HG02763 (cell line): Measurements from ENCODE around the gene OR10H2.
"Not testable (repeated sequence)": the region's sequence is repeated elsewhere in the genome, so short reads cannot be mapped to it uniquely, and the experiment has no call there.

Experiments used
- ATAC-seq: cut with Tn5 transposase; IDR thresholded peaks from one replicate; pipeline ENCODE4 v1.9.1; 2021; ENCODE audit warnings: mild to moderate bottlenecking, moderate library complexity; ENCODE audit not compliant: unreplicated experiment

The OR10H2 gene, protein sequence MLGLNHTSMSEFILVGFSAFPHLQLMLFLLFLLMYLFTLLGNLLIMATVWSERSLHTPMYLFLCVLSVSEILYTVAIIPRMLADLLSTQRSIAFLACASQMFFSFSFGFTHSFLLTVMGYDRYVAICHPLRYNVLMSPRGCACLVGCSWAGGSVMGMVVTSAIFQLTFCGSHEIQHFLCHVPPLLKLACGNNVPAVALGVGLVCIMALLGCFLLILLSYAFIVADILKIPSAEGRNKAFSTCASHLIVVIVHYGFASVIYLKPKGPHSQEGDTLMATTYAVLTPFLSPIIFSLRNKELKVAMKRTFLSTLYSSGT

DNA sequence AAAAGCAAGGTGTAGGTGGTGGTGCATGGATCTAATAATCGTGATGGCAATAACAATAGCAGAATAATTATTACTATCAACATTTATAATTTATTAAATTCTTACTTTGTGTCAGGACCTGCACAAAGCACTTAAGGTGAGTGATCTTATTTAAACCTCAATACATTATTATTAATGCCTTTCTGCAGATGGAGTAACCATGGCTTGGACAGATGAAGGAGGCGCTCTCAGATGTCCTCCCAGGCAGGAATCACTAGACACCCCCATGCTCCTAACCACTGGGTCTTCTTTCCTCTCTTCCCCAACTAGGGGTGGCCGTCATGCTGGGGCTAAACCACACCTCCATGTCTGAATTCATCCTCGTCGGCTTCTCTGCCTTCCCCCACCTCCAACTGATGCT is at the start of gene OR10H2:
Gene OR10H2, plus strand, starts transcription at position 301 of the 400 bp plus-strand sequence. Its CDS starts 20 bp downstream, at position 321.
- ATAC-seq = no peak

DNA sequence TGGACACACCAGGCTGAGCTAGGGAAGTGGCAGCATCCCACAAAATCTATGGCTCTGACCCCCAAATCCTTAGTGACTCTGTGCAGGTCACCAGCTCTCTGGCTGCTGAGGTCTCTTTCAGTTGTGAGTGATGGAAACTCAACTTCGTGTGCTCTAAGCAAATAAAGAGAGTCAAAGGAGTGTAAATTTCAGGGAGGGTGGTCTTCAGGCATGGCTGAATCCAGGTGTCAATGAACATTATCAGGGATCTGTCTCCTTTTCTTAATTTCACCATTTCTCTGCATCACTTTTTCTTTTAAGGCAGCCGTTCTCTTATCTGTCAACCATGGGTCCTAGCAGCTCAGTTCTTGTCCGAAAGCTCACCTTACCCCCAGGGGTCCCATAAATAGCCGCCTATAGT is 48.7 kb upstream of the OR10H2 start:
- no peak for ATAC-seq

DNA sequence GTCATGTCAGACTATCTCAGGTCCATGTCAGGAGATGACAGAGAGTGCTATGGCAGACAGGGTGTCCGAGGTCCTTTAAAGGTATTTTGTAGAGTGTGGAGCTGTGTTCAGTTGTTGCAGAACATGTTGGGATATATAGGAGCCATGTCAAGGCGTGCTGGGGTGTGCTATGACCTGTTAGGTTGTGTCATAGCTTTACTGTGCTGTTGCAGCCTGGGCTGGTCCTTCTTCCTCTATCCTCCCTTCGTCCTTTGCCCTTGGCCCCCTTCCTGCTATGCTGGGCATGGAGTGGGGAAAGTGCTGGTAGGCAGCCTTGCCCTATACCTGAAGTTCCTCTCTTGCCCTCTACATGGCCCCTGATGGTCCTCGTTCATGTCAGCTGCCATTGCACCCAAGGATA is 48.0 kb upstream of the OR10H2 start:
- ATAC-seq = not testable (repeated sequence)

DNA sequence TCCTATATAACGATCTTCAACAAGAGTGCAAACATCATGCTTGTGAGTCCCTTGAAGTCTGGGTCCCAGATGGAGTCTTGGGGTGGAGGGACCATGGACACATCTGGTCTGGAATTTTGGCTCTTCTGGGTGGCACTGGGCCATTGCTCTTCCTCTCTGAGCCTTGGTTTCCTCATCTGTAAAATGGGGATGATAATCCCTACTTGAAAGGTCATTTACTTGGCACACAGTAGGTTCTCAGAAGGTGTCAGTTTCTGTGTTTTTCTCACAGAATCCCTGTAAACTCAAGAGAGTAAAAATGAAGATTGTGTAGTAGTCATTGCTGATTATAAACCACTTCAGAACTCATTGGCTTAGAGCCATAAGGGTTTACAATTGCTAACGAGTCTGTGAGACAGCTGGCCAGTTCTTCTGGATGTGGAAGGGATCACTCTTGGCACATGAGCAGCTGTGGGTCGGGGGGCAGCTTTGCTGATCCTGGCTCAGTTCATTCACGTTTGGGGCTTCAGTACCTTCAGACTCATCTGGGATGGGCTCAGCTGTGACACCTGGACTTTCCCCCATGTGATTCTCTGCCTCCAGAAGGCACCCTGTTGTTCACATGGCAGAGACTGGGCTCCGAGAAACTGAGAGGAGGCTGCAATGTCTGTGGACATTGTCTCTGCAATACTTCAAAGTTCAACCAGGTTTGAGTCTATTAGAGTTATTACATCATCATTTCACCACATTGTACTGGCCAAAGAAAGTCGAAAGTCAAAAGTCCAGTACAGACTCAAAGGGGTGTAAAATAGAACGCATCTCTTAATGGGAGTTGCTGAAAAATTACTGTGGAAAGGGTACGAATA is 47.1 kb upstream of the OR10H2 start:
- no peak for ATAC-seq

DNA sequence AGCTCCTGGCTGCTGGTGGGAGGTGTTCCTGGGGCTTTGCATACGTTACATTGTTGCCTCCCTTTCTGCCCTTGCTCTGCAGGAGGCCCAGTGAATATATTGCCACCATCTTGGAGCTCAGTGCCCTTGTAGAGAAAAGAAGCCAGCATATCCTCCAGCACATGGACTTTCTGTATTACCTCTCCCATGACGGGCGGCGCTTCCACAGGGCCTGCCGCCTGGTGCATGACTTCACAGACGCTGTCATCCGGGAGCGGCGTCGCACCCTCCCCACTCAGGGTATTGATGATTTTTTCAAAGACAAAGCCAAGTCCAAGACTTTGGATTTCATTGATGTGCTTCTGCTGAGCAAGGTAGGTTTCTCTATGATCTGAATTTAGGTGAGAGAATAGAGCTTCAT is 44.4 kb upstream of the OR10H2 start:
- no peak for ATAC-seq

DNA sequence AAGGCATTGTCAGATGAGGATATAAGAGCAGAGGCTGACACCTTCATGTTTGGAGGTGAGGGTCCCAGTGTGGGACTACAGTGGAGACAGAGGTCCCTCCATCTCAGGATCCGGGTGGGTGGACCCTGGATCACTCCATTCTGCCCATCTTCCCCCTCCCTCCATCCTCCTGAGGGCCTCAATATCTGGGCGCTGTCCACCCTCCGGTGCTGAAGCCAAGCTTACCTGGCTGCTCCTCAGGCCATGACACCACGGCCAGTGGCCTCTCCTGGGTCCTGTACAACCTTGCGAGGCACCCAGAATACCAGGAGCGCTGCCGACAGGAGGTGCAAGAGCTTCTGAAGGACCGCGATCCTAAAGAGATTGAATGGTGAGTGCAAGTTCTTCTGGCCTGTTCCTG is 43.0 kb upstream of the OR10H2 start:
- ATAC-seq = no peak

DNA sequence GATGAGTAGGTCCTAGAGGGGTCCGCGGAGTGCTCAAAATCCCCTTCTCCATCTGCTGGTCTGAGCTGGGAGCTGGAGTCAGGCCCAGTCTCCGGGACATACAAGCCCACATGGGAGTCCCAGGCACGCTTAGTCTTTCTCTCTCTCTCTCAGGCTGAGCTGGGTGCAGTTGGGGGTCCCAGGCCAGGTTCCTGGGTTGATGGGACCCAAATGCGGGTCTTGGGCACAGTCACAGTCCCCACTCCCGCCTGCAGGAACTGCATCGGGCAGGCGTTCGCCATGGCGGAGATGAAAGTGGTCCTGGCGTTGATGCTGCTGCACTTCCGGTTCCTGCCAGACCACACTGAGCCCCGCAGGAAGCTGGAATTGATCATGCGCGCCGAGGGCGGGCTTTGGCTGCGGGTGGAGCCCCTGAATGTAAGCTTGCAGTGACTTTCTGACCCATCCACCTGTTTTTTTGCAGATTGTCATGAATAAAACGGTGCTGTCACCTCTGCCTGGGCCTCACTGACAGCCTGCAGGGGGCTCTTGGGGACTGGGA is 31.1 kb upstream of the OR10H2 start:
- ATAC-seq = no peak

DNA sequence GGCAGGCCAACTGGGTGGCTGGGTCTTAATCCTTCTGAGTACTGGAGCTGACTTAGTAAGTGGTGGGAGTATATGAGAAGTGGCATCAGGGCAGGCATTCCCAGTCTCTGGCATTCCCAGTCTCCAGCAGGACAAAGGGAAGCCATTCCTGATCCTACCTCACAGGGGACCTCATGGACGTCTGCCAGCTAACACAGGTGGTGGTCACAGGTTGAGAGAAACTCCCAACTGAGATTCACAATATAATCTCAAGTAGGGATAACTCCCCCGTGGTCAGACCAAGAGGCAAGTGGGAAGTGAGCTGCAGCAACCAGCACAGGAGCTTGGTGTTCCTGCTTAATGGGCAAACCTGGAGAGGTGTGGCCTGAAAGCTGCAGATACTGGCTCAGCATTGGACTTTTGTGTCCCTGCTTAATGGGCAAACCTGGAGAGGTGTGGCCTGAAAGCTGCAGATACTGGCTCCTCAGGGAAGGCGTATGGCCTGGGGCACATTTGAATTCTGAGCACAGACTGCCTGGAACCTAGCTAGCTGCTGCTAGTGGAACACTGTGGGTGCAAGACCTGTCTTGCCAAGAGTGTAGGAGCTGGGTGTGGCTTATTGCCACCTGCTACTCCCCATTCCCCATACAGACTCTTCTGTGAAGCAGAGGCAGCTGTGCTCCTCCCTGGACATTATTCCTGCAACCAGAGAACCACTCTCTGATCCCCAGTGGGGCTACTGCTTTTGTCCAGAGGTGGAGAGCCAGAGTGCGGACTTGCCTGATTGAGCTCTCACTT is 25.9 kb upstream of the OR10H2 start:
- no peak for ATAC-seq

DNA sequence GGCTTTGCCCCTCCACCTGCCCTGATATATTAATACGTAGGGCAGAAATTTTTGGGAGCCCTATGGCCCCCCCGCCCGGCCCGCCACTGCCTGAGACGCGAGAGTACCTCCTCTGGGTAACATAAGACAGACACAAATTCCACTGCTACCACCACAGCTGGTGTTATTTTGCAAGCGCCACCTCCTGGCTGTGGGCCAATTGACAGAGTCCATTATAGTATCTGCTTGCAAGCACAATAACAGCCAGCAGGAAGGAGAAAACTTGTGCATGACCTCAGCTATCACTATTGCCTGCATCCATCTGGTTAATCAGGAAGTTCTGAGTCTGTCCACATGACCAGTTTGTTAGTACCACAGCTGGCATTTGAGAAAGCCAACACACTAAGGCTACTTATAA is 25.3 kb upstream of the OR10H2 start:
- ATAC-seq = no peak

DNA sequence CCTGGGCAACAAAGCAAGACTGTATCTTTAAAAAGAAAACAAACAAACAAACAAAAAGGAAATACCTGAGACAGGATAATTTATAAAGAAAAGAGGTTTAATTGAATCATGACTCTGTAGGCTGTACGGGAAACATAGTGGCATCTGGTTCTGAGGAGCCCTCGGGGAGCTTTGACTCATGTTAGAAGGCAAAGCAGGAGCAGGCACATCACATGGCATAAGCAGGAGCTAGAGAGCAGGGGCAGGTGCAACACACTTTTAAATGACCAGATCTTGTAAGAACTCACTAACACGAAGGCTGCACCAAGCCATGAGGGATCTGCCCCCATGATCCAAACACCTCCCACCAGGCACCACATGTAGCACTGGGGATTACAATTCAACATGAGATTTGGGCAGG is 13.2 kb upstream of the OR10H2 start:
- no peak for ATAC-seq

DNA sequence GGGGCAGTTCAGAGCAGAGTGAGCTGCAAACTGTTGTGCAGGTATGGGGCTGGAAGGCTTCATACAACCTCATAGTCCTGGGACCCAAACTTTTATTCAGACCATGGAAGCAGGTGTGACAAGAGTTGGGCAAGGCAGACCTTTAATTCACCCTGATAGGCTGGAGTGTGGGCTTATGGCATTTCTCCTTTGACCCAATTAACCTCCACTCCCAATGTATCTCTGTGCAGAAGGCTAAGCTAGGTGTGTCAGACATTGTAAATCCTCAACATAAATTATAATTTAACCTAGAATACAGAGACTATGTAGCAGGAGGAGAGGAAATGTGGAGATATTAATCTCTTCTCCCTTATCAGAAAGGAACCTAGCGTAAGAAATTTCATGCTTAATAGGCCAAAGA is 12.2 kb upstream of the OR10H2 start:
- no peak for ATAC-seq

DNA sequence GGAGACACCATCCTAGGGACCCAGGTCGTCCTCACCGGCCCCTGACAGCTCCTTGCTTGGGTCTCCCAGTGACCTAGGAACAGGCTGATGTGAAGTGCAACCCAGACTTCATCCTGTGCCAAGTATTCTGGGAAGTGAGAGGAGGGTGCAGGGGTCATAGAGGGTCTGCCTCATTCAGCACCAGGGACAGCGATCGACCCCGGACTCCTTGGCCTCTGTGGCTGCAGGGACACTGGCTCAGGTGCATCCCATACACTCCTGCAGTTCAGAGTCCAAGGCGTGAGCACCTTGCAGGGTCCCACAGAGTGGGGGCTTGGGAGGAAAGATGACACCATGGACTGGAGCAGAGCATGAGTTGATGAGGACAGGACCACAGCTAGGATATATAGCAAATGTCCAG is 10.0 kb upstream of the OR10H2 start:
- ATAC-seq = no peak

DNA sequence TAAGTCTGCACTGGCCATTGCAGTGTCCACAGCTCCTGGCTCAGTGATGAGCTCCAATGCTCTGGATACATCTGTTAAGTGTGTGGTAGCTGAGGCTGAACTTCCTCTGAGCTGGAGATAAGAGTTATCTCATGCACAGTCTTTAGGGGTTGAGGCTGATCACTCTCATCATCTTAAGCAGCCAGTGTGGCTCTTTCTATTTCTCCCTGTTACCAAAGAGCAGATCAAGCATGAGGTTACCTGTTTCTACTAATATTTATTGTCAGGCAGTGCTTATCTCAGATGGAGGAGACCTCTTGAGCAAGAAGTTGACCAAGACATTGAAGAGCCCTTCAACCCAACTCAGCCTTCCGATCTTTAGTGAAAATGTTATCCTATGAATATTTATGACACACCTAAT is 6.6 kb upstream of the OR10H2 start:
- ATAC-seq = no peak

DNA sequence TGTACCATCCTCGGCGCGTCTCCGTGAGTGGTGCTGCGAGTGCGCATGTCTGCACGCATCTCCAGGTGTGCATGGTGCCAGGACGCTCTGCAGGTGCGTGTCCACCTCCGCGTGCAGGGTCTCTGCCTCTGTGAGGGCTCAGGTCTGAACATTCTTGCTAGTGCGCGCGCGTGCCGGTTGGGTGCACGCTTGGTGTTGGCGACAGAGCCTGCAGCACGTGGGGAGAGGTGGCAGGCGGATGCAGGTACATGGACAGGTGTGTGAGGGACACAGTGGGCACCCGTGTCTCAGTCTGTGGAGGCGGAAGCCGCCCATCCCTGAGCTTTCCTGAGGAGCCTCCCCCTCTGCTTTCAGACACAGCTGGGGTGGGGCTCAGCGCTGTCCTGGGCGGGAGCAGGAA is 4.9 kb upstream of the OR10H2 start:
- no peak for ATAC-seq

DNA sequence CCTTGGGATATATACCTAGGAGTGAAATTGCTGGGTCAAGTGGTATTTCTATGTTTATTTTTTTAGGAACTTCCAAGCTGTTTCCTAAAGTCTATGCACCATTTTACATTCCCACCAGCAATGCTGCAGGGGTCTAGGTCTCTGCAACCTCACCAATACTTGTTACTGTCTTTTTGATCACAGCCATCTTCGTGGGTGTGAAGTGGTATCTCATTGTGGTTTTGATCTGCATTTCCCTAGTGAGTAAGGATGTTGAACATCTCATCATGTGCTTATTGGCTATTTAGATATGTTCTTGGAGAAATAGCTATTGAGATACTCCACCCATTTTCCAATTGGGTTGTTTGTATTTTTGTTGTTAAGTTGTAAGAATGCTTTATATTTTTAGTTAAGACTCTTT is 2.7 kb downstream of the OR10H2 start:
- no peak for ATAC-seq

DNA sequence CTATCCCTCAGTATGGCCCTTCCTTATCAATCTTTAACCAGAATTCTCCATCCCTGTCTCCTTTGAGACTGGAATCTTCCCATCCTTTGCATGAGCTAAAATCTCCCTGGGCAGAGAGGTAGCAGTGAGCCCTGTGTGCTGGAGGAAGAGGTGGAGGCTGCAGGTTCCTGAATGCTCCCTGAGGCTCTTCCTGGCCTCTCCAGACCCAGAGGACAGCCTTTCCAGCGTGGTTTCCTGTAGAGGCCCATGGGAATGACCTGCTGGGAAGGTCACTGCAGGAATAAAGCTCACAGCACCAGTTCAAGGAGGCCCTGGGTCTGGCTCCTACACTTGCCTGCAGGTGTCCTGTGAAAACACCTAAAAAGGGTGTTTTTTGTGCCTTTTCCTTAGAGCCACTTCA is 4.6 kb downstream of the OR10H2 start:
- no peak for ATAC-seq

DNA sequence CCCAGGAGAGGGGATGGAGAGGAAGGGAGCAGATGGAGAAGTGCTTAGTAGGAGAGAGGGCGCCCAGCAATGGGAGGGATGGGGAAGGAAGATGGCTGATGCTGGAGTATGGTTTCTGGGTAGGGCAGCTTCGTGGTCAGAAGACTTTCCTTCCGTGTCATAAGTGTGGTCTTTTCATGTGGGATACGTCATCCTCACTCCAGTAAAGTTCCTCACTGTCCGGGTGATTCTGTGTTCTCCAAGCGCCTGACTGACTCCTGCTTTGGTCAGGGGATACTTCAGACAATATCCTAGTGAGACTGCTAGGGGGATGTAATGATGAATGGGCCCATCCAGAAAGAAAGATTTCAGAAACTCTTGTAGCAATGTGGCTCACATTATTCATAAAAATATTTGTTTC is 6.1 kb downstream of the OR10H2 start:
- no peak for ATAC-seq

DNA sequence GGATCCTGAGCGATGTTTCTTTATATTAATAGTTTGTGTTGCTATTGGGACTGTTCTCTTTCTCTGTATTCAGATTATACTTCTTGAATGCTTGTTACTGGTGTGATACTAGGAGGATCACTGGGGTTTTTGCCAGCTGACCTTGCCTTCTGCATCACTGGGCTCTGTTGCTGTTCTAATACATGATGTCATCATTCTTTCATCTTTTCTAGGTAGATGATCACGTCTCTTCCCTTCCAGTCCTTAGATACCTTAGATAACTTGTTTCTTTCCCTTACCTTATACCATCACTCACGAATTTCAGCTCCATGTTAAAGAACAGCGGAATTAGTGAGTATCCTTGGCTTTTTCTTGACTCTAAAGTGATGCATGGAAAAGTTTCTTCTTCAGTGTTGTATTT is 9.9 kb downstream of the OR10H2 start, which contains the start of gene OR10H3:
Gene OR10H3, plus strand, starts transcription at position 264 of the 400 bp plus-strand sequence. CDS start 3,408 bp downstream, outside the sequence.
- ATAC-seq = no peak

DNA sequence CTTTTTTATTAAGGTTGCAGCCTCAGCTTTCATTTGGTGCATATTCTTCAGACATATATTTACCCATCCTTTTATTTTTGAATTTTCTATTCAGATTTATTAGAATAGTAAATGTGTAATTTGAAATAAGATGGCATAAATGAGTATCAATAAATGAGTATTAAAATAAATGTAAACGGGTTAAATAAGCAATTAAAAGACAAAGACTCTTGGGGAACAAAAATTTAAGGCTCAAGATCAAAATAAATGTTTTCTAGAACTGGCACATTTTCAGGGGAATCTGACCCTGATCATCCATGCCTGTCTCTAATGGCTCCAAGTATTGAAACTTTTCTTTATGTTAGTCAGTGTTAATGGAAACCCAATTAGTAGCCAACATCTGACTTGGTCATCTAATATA is 13.0 kb downstream of the OR10H2 start:
- no peak for ATAC-seq

DNA sequence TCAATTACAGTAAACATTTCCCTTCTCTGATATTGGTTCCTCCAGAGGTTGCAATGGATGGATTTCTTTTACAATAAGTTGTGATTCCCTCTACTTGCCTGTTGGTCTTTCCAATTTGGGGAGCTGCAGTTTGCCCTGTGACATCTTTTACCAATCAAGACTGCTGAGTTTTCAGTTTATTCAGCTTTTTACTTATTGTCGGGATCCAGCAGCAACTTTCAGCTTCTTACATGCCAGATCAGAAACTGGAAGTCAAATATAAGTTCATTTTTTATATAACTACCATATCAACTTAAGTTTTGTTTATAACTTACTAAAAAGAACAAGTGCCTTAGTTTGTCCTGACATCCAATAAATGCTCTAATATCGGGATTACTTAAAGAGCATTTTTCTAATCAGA is 20.4 kb downstream of the OR10H2 start:
- ATAC-seq = no peak

DNA sequence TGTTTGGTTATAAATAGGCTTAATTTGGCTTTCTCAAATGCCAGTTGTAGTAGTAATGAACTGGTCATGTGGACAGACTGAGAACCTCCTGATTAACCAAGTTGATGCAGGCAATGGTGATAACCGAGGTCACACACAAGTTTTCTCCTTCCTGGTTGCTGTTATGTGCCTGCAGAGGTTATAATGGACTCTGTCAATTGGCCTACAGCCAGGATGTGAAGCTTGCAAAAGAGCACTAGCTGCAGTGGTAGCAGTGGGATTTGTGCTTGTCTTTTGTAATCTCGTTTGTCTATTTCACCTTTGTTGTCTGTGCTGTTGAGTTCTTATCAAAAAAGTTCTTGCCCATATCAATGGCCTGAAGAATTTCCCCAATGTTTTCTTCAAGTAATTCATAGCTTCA is 30.6 kb downstream of the OR10H2 start:
- no peak for ATAC-seq
